HG03097 (cell line): Measurements from ENCODE around the gene PLPP6.

ENCODE experiments used
- ATAC-seq: cut with Tn5 transposase; IDR thresholded peaks from one replicate; pipeline ENCODE4 v1.9.1; 2021; ENCODE audit not compliant: unreplicated experiment, low FRiP score

PLPP6 gene

GRCh38 chr9:4661611-4662010, 483 bp upstream of the PLPP6 start:
- ATAC-seq: no peak

- no peak for ATAC-seq
Measured at GRCh38 chr9:4662989-4663792, 1.1 kb downstream of the PLPP6 start.

- no peak for ATAC-seq
Measured at GRCh38 chr9:4663956-4664355, 1.9 kb downstream of the PLPP6 start.

- ATAC-seq: no peak
Measured at GRCh38 chr9:4665357-4665756, 3.3 kb downstream of the PLPP6 start.

GRCh38 chr9:4666042-4666699, 4.1 kb downstream of the PLPP6 start, which contains the start of gene SPATA6L:
TSS of gene SPATA6L (minus strand) at chr9:4666480. CDS start at chr9:4666250, 230 bp downstream.
- ATAC-seq: no peak

- ATAC-seq: no peak
Measured at GRCh38 chr9:4667681-4668080, 5.6 kb downstream of the PLPP6 start.

GRCh38 chr9:4668604-4669003, 6.5 kb downstream of the PLPP6 start:
- no peak for ATAC-seq

- ATAC-seq: no peak
Measured at GRCh38 chr9:4669890-4670289, 7.8 kb downstream of the PLPP6 start.

- no peak for ATAC-seq
Measured at GRCh38 chr9:4670591-4670990, 8.5 kb downstream of the PLPP6 start.

- no peak for ATAC-seq
Measured at GRCh38 chr9:4671737-4672136, 9.6 kb downstream of the PLPP6 start.

- no peak for ATAC-seq
Measured at GRCh38 chr9:4674783-4675182, 12.7 kb downstream of the PLPP6 start.

GRCh38 chr9:4677392-4677791, 15.3 kb downstream of the PLPP6 start:
- ATAC-seq: no peak

- no peak for ATAC-seq
Measured at GRCh38 chr9:4678679-4679267, 16.7 kb downstream of the PLPP6 start.

GRCh38 chr9:4679268-4680172, 17.4 kb downstream of the PLPP6 start, which contains the start of gene CDC37L1:
TSS of gene CDC37L1 (plus strand) at chr9:4679569. CDS start at chr9:4679768, 199 bp downstream.
- peak; percentile 94 for ATAC-seq

- ATAC-seq: peak; percentile 10
Measured at GRCh38 chr9:4680173-4680525, 18.1 kb downstream of the PLPP6 start.

GRCh38 chr9:4680750-4681149, 18.7 kb downstream of the PLPP6 start:
- ATAC-seq: no peak

GRCh38 chr9:4684820-4685219, 22.7 kb downstream of the PLPP6 start:
- no peak for ATAC-seq

- no peak for ATAC-seq
Measured at GRCh38 chr9:4686112-4686511, 24.0 kb downstream of the PLPP6 start.

GRCh38 chr9:4686584-4686983, 24.5 kb downstream of the PLPP6 start:
- no peak for ATAC-seq

GRCh38 chr9:4689021-4689420, 26.9 kb downstream of the PLPP6 start:
- no peak for ATAC-seq

- ATAC-seq: peak; percentile 40
Measured at GRCh38 chr9:4689687-4690104, 27.6 kb downstream of the PLPP6 start.
